HG03103 (cell line): ENCODE data around the gene ADAM10.
"Not testable (repeated sequence)": the region's sequence is repeated elsewhere in the genome, so short reads cannot be mapped to it uniquely, and the experiment has no call there.

Experiments
- ATAC-seq: cut with Tn5 transposase; IDR thresholded peaks from one replicate; pipeline ENCODE4 v1.9.1; 2021; ENCODE audit warnings: low read depth; ENCODE audit not compliant: unreplicated experiment

Gene ADAM10

DNA sequence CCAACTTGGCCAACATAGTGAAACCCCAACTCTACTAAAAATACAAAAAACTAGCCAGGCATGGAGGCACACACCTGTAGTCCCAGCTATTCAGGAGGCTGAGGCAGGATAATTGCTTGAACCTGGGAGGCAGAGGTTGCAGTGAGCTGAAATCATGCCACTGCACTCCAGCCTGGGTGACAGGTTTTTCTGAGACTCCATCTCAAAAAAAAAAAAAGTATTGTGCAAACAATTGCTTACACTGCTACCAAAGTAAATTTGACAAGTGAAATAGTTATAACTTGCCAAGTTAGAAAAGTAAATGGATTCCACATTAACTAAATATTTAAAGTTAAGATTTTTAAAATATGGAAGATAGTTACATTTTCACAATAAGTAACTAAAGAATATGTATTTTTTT lies 129.2 kb downstream of the ADAM10 start:
- ATAC-seq = not testable (repeated sequence)

DNA sequence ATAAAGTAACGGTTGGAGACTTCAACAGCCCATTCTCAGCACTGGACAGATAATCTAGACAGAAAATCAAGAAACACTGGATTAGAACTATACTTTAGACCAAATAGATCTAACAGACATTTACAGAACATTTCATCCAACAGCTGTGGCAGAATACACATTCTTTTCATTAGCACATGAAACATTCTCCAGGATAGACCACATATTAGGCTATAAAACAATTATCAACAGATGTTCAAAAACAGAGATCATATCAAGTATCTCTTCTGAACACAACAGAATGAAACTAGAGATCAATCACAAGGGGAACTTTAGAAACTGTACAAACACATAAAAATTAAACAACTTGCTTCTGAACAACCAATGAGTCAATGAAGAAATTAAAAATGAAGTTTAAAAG lies 133.3 kb downstream of the ADAM10 start:
- no peak for ATAC-seq

DNA sequence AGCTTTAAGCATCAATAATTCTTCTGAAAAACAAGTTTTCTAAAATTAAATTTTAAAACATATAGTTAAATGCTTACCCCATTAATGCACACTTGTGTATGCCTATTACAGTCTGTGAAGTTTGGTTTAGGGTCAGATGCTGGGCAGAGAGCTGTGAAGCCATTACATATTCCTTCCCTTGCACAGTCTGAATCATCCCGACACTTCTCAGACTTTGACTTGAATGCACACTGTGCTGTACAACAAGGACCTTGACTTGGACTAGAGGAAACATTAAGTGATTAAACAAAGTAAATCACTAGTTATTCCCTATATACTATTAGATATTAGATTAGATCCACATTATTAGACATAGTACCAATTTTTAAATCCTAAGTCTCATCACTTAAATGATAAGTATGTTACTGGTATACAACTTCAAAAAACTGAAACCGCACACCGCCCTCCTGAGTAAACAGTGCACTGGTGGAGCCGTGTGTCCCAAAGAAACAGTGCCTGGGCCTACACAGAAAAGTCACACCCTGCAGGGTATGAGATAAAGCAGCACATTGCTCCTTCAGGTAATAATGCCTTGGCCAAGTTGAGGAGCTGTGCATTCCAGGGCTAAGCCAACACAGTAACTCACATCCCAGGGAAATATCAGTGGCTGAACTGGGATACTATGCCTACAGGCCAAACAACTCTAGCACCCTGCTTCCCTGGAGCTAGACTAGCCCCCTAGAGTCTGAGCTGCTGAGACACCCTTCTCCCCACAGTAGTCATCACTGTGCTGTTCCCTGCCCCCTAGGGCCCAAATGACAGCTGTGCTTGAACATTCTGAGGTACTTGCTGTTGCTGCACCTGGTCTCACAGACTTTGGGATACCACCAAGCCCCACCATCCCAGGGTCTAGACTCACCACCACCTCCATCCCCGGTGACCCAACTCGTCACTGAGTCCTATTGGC lies 137.5 kb downstream of the ADAM10 start:
- no peak for ATAC-seq

DNA sequence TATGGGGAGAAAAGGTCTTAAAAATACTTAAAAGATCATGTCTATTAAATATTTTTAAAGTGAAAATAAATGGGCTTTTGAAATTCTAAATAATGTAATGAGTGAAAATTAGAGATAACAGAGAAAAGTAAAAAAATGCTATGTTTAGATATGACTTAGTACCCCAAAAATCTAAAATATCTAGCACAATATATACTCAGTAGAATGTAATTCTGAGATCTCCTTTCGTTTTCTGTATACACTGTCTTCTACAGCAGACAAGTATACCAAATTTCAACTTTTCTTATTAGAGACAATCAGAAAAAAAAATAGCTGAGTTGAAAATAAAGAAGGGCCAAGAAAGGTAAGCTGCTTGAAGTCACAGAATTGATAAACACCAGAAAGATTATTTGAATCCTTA lies 140.8 kb downstream of the ADAM10 start:
- ATAC-seq = no peak

DNA sequence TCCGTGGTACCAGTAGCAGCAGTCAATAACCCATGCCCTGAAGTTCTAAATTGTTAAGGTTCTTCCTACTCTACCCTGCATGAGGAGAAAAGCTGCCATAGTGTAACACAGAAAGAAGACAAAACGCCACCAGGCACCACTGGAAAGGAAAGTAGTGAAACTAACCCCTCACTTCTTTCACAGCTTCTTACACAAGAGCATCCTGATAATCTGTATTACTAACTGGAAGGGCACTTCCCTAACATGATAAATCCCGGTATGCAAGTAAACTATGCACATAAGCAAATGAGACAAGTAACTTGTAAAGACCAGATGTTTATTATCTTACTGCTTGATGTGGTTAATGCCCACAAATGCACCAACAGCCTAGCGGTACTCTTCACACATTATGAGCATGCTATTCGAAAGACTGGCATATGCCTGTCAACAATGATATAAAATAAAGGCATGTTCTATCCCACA lies 141.3 kb downstream of the ADAM10 start:
- no peak for ATAC-seq

DNA sequence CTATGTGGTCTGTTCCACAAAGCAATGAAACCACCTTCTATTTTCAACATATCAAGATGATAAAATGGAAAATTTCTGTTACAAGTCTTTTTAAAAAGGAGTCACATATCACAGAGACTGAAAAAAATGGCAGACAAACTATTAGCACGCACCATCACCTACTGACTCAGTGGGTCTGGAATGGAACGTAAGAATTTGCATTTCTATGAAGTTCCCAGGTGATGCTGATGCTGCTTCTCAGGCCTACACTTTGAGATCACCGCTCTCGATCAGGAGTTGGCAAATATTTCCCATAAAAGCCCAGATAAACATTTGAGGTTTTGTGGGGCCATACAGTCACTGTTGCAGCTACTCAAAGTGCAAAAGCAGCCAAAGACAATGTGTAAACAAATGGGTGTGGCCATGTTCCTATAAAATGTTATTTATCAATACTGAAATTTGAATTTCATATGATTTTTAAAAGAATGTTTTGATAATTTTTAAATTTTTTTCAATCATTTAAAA lies 142.9 kb downstream of the ADAM10 start:
- no peak for ATAC-seq

DNA sequence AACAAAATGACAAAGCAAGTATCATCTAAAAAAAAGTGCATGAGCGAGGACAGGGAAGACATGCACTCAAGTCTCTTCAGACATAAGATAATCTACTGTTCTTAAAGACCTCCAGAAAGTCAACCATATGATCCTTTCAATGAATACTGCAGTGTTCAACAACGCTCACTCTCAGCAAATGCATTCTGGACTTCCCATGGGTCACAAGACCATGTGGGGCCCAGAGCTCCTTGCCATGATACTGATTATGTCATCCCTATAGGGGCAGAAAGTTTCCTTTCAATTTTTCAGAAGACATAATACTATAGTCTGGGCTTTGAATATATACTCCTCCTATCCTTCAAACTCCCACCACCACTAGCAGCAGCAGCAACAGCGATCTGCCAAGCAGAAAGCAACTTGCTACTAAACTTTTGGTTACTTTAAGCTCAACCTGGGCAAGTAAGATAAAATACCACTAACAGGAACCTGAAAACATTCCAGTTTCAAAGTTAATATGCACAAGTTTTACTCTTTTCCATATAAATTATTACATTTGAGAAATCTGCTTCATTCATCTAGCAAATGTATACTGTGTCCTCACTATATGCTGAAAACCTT lies 143.5 kb downstream of the ADAM10 start:
- no peak for ATAC-seq

DNA sequence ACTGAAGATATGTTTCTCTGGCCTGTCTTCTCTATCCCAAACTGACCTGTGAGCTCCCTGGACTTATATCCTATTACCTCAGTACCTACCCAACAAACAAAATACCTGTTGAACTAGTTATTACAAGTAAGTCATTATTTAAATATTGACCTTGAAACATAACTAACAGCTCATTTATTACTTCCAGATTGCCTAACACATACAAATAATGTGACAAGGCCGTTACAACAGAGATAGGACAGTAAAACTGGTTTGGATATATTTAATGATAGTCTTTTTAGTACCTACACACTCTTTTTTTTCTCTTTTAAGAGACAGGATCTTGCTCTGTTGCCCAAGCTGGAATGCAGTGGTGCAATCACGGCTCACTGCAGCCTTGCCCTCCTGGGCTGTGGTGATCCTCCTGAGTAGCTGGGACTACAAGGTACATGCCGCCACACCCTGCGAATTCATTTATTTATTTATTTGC lies 145.0 kb downstream of the ADAM10 start:
- ATAC-seq = no peak

DNA sequence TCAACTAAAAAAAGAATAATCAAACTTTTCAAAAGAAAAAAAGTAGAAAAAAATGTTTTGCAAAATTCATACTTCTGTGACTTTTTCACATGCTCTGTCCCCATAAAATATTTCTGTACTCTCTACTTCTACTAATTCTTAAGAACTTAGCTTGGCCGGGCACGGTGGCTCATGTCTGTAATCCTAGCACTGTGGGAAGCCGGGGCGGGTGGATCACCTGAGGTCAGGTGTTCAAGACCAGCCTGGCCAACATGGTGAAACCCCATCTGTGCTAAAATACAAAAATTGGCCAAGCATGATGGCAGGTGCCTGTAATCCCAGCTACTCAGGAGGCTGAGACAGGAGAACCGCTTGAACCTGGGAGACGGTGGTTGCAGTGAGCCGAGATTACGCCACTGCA lies 145.6 kb downstream of the ADAM10 start:
- ATAC-seq = not testable (repeated sequence)

DNA sequence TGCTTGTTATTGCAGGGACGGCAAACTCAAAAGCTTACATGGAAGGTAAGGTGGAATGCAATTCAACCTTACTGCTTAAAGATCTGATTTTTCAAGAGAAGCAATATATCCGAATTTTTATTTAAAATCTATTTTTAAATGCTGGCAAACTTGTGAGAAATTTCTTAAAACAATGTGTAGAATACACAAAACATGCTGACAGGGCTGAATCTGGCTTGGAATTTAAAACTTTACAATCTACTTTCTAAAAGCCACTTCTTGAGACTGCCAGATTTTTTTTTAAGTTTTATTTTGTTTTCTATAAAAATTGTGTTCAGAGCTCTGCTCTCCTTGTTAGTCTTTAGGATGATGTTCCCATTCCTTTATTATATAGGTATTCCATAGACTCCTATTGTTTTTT lies 146.7 kb downstream of the ADAM10 start:
- ATAC-seq = no peak

DNA sequence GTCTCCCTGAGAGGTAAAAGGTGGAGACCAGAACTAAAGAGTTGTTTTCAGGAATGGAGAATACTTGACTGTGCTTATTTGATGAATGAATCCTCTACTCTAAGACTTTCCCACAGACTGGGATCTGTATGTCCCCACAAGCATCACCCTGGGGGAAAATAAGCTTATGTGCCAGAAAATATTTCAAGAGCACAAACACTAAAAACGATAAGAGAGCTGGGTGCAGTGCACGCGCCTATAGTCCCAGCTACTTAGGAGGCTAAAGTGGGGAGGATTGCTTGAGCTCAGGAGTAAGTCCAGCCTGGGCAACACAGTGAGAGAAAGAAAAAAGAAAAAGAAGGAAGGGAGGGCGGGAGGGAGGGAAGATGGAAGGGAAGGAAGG lies 150.7 kb downstream of the ADAM10 start:
- no peak for ATAC-seq

DNA sequence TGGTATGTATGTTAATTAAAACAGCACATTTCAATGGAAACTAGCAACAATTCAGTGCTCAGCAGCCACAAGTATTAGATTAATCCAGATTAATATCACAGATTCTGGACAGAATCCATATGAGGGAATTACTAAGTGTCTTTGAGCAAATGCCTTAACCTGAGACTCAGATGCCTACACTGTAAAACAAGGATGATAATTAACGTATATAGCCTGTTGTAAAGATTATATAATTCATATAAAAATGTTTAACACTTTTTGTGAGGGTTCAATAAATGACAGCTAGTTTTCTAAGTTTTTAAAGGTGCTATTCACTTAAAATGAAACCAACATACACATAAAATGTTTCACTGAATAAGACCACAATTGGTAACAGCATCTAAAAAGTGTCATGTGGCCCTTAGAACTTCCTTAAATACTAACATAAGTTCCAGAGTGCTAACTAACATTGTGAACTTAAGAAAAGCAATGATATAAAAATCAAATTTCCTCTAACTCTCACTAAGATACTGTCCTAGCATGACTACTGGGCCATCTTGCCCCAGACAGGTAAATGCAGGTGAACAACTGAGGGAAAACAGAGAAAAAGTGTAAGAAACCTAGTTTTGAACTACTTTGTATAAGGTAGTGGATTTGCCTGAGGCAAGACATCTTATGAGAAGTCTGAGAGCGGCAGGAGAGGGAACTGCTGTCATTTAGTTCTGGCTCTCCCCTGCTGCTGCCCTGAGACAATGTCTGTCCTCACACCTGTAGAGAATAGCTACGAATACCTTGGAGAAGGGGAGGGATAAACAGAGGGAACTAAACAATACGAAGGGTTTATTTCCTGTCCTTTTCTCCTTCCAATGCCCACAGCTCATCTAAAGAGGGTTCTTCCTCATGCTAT lies 151.3 kb downstream of the ADAM10 start:
- no peak for ATAC-seq

DNA sequence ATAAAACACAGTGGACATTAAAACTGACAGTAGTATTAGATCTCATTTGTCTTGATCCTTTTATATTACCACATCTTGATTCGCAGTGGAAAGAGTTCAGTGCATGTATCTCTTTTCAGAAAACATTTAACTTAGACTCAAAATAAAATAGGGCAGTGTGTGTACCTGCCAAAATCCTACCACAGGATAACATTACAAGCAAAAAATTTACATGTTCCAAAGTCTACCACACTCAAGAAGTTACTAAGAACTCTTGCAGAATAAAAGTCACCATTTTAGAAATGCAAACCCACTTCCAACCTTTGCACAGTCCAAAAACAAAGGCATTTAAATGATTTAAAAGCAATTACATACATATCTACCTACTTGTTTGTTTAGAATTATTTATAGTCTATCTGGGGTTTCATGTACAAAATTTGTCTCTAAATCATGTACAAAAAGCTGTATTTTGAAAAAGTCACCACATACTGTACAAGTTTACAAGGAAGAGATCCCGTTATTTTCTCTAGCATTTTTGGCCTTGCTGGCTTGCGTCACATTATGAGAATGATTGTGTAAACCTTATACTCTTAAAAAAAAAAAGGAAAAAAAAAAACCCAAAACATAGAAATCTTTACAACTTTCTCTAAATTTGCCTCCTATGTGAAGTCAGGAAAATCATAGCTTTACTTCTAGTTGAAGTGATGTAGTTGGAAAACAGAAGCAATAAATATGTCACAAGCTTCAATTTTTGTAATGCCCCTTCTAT lies 153.8 kb downstream of the ADAM10 start:
- no peak for ATAC-seq

DNA sequence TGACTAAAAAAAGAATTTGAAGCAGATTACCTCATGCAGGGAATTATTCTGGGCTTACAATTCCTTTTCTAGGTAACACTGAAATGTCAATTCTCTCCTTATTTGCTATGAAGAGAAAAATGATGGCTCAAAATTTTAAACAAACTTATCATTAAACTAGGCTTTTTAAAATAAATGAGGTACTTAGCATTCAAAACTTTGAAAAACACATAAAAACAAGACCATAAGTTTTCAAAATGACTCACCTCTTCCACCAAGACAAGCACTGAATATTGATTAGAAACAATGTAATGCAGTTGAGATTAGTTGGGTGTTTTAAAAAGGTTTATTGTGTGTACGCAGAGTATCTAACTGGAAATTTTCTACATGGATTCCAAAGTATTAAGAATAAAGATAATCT lies 154.6 kb downstream of the ADAM10 start:
- ATAC-seq = no peak

DNA sequence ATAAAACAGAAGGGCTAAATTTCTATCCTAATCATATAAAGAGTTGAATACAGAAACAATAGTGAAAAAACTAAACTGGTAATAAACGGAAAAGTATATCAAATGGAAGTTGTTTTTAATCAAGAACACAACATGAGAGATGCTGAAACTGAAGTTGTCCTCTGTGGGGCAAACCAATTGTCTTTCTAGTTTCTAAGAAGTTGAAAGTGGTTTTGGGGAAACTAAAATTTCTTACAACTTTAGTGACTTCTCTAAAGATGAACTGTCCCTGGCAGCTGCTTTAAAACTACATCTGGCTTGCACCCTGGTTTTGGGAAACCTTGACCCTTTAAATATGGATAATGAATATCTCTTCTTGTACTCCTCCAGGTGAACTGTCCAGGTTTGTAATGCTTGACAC lies 155.6 kb downstream of the ADAM10 start:
- no peak for ATAC-seq

DNA sequence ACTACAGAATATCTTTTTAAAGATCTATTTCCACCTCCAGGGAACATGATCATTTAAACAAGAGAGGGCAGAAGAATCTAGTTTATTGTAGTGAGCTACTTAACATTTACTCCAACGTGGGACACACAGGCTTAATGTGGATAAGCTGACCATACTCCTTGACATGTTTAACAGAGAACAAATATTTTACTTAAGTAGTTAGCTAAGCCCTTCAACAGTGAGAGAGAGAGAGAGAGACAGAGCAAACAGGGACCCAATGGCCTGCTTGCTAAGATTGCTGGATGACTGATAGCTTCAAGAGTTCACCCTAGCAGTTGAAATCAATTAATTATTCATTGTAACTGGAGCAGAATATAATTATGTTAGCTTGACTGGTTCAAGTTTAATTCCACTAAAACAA lies 158.6 kb downstream of the ADAM10 start:
- no peak for ATAC-seq

DNA sequence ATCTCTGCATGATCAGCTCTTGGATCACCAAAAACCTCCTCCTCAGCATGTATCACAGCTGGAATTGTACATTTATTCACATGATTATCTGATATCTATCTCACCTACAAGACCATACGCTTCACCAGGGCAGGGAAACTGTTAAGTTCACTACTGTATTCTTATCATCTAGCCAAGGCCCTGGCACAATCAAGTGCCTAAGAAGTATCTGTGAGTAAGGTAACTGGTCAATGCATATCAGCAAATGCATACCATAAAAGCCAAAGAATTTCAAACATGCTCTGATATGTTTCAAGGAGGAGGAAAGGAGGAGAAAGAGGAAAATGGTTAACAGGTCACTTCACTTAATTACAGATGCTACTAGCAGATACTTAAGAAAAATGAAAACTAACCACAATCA lies 159.3 kb downstream of the ADAM10 start:
- ATAC-seq = no peak

DNA sequence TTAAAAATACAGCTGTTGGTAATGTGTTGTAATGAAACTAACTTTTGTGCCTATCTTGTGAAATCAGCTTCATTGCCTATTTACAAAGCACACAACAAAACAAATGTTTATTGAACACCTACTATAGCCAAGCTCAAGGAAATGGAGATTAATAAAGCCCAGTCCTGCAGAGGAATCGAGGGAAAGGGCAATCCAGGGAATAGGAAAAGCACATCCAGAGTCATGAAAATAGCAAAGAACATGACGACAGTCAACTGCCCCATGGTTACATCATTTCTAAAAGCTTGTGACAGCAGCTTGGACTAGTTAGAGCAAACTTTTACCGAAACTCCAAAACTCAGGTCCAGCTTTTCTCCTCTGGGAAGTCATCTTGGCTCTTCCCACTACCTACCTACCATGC lies 160.5 kb downstream of the ADAM10 start:
- no peak for ATAC-seq

DNA sequence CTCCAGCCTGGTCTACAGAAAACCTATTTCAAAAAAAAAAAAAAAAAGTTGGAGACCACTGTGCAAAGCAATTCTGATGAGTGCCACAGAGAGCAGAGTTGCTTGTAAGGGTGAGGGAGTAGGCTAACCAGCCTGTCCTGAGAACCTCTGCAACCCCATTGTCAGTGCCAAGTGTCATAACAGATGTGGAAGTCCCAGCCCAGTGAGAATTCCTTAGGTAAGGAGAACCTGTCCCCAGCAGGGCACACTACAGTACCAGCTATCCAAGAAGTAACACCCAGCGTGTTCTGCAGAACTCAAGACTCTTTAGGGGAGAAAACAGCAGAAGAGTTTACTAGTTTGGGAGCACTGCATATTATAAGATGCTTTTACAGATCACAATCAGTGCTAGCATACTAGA lies 161.4 kb downstream of the ADAM10 start:
- no peak for ATAC-seq

DNA sequence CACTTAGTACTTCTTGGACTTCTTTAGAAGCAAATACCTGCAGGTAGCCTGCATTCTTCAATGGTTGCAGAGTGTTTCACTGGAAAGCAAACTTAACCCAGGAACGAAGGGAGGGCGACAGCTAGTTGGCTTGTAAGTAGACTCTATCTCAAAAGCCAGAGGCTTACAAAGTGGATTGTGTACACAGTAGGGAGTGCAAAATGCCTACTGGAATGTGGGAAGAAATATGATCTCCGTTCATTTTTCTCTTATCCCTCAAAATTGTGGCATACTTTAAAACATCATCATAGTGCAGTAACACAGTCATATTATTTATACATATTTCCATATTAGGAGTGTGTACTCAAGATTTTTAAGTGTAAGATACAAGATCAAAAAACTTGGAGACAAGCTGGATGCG lies 162.0 kb downstream of the ADAM10 start:
- ATAC-seq = no peak
